Measurements from ENCODE around the gene PROX2.

PROX2 gene

GRCh38 chr14:74875204-74875603 is 741 bp downstream of the PROX2 start:
- DNase-seq, result no peak

DNA sequence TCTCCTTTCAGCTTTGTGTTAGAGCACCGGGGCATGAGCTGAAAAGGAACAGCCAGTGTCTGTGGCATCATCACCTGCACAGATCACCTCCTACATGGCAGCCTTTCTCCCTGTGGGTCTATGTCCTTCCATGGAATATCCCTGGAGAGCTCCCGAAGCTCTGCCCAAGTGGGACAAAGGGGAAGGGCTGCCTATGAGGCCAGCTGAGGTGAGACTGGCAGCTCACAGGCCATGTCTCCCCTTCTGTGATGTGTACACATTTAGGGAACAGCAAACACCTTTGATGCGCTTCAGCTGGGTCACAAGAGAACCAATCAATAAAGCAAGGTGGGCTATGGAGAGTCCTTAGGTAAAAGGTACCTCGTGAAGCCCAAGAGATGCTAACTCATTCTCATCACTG is 4.1 kb downstream of the PROX2 start:
- DNase-seq, result no peak

DNA sequence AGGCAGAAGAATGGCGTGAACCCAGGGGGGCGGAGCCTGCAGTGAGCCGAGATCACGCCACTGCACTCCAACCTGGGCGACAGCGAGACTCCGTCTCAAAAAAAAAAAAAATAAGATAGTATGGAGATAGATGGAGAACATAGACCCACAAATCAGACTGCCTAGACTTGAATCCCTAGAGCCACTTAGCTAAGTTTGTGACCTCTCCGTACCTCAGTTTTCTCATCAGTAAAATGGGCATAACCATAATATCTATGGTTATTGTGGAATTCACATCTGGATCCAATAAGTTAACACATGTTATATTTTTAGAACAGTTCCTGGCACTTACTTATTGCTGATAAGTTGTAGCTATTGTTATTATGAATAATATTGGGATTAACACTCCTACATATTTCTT is 7.2 kb downstream of the PROX2 start:
- no peak for DNase-seq

GRCh38 chr14:74867673-74868072 is 8.3 kb downstream of the PROX2 start:
- no peak for DNase-seq

DNA sequence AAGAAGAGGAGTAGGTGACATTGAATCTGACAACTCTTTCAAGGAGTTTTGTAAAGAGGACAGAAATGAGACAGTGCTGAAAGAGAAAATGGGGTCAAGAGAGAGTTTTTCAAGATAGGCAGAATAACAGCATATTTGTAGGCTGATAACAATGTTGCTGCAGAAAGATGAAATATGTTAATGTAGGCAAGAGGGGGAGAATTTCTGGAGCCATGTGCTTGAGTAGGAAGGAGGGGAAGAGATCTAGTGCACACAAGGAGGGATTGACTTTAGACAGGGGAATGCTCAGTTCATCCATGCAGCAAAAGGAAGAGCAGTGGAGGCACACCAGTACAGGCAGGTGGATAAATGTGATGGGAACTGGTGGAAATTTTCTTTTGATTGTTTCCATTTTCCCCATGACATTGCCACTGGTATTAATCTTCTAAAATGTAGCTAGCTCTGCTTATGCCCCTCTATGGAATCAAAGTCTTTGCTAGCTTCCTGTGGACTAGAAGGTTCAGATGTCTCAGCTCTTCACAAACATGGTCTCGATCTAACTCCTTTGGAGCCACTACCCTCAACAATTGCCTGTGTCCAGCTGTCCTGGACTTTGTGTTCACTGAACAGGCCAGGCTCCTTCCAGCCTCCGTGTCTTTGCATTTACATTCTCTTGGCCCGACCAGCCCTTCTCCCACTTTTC is 9.1 kb downstream of the PROX2 start:
- no peak for DNase-seq

- DNase-seq, result no peak
These were observed 10.8 kb downstream of the PROX2 start for GRCh38 chr14:74865156-74865555.

- DNase-seq, result no peak
These were observed 11.7 kb downstream of the PROX2 start for GRCh38 chr14:74864198-74864597.

GRCh38 chr14:74863274-74863673 is 12.7 kb downstream of the PROX2 start:
- no peak for DNase-seq

GRCh38 chr14:74861734-74862090 is 14.2 kb downstream of the PROX2 start:
- no peak for DNase-seq

DNA sequence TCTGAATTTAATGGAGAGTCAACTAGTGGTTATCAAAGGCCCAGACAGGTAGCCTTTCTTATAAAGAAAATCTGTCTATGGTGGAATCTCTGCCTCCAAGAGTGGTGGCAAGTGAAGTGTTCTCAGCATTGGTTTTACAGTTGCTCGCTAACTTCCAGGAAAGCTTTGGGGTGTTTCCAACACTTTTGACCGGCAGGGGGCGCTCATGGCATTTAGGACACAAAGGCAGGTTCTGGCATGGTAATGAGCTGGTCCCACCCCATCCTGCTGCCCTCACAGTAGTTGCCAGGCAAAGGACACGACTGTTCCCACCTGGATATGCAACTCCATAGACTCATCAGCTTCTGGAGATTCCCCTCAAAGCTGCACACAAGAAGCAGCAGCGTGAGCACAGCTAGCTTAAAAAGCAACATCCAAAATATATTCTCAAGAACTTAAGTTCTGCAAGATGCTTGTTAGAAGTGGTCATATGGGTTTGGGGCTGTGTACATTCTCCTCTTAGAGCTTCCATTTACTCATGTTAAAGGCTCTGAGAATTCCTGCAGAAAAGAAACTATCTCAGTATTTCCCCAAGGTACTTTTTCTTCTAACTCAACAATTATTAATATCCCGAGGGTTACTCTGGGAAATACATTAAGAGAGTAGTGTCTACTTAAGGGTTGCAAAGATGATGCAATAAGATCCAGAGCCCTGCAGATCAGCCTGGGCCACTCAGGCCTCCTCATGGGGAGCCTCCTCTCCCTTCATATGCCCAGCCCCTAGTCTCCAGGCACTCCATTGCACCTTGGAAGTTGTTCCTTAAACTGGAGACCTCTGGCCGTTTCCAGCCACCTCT is 14.8 kb downstream of the PROX2 start:
- DNase-seq, result peak; percentile 61 to 74

GRCh38 chr14:74859757-74860552 is 16.0 kb downstream of the PROX2 start:
- no peak for DNase-seq

DNA sequence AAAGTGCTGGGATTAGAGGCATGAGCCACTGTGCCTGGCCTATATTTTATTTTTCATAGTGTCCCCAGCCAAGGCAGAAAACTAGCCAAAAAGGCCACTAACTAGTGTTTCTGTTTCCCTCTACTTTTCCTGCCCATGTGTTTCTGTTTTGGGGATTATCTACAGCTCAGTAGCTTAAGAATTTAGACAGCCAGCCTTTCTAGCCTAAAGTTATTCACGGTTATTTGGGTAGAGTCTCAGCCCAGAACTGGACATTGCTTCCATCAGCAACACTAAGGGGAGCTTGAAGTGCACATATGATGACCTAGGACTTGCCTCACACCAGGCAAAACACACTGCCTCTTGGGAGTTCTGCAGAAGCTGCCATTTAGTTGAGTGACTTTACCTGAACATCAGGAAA is 17.9 kb downstream of the PROX2 start:
- DNase-seq, result no peak

DNA sequence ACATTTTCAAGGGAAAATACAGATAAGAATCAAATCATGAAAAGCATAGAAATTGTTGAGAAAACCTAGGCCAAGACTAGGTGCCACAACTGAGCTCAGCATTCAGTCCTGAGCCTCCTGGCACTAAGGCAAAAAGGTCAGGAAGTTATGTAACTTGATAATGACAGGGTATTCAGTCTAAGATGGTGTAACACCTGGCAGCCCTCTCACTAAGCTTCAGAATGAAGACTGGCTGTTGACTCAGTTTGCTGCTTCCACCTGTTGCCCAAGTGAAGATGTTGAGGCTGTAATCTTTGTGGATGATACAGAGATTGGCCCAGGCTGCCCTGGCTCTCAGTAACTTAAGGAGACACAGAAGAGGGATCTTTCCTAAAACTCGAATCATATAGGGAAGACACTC is 19.6 kb downstream of the PROX2 start:
- DNase-seq, result peak in 1 of 2 experiments; percentile 9

DNA sequence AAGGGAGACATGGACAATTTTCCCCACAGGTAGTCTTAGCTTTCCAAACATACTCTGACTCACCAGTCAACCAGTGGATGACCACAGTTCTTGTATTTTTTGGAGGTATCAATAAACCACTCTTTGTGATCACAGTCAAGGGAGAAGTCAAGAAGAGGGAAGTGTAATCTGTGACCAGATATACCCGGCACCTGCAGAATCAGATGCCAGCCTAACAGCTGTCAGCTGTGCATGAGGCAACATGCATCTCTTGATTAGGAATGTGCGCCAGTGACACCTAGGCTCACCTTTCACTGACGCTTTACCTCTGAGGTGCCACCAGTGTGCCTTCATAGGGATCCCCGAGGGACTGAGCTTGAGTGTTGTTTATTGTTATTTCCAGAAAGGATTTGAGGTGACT is 20.0 kb downstream of the PROX2 start:
- no peak for DNase-seq

DNA sequence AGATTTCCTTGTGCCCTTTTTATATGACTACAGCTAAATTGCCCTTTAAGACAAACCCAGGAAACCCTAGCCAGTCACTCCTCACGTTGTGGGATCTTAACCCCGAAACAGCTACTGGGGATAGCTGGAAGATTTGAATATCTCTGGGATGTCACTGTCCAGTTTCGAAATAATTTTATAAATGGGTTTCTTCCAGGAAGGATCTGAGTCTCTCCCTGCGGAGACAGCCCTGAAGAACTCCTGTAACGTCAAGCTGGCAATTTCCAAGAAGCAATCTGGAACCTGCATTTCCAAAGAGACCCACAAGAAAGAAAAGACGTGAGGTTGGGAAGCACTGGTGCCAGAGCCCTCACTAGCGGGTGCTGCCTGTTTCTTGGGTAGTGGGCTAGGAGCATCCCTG is 20.9 kb downstream of the PROX2 start:
- no peak for DNase-seq

- no peak for DNase-seq
These were observed 22.4 kb downstream of the PROX2 start for GRCh38 chr14:74853581-74853980.

DNA sequence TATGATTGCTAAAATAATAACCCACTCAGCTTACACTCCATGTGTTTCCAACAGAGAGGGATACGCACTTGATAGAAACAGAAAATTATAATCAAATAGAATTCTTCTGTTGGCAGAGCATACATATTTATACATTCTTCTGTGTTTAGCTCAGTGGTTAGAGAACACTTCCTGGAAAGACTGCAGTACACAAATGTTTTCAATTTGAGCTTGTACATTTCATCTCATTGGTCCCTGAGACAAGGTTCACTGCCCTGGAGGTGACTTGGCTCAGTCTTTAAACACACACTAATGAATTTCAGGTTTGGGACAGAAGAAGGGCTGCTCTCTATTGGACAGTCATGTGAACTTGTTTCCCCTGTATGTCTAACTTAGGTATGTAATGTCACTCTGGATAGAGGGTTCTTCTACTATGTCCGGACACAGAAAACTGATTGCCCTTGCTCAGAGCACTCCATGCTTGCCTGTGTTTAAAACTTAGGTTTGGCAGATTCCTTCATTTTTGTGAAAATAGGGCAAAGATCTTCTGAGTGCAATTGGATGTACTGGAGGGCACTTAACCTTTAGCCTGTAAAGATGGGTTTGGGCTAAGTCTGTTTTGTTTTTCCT is 22.9 kb downstream of the PROX2 start:
- DNase-seq, result no peak

DNA sequence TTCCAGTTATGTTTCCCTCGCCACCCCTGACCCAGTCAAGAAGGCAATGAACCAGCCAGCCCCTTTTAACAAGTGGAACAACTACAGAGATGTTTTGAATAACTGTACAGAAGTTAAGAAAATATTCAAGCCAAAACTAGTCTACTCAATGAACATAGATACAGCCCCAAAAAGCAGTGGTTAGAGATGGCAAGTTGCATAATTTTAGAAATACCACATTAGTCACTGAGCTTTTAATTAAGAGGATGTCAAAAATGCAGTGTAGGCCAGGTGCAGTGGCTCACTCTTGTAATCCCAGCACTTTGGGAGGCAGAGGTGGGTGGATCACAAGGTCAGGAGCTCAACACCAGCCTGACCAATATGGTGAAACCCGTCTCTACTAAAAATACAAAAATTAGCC is 27.2 kb downstream of the PROX2 start:
- DNase-seq, result peak; percentile 24 to 40

GRCh38 chr14:74846968-74847665 is 28.8 kb downstream of the PROX2 start:
- DNase-seq, result no peak

GRCh38 chr14:74846168-74846567 is 29.8 kb downstream of the PROX2 start:
- DNase-seq, result no peak

DNA sequence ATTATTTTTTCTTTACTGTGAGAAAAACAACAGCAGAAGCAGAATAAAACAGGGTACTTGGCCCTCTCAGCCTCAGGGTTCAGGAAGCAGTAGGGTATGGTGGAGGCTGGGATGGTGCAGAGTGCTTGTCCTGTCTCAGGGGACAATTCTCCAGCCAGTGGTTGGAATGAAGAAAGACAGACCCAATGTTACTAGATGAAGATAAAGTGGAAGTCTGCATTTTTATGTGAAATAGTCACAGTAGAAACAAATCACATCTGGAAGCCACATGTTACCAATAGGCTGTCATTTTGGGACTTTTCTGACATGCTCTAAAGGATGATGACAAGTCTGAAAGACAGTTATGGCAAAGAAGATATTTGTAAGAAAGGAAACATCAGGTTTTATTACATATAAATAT is 32.3 kb downstream of the PROX2 start:
- no peak for DNase-seq

Data from AML-193 (cell line).